Chondrocyte (in vitro differentiated cells): ENCODE results near the gene APBB2. TPM values are rescaled to one million over a fixed set of nuclear protein-coding genes. Genes with fewer than 3 reads are reported as not detected.

ENCODE experiments used
- DNase-seq: peaks from one replicate; pipeline ENCODE4 v3.0.0; 2021; ENCODE audit warnings: mixed read lengths, low spot score
- H3K27ac Mint-ChIP-seq: one replicate; pipeline ENCODE4 v1.8.0; 2021; ENCODE audit warnings: mild to moderate bottlenecking, moderate library complexity, mixed read lengths; ENCODE audit not compliant: unreplicated experiment
- H3K27me3 Mint-ChIP-seq: 2 replicates; pipeline ENCODE4 v1.8.0; 2021; ENCODE audit warnings: low read depth, mixed read lengths
- H3K36me3 Mint-ChIP-seq: 2 replicates; pipeline ENCODE4 v1.8.0; 2021; ENCODE audit warnings: low read depth, mixed read lengths
- H3K4me1 Mint-ChIP-seq: 2 replicates; pipeline ENCODE4 v1.8.0; 2021; ENCODE audit warnings: low read depth, mild to moderate bottlenecking, mixed read lengths
- H3K4me3 Mint-ChIP-seq: one replicate; pipeline ENCODE4 v1.8.0; 2021; ENCODE audit warnings: mild to moderate bottlenecking, moderate library complexity, mixed read lengths; ENCODE audit not compliant: unreplicated experiment
- H3K9me3 Mint-ChIP-seq: 2 replicates; pipeline ENCODE4 v1.8.0; 2021; ENCODE audit warnings: low read depth, mixed read lengths
- CTCF ChIP-seq: fragments of 200-600 bp; sonication (generic); IDR thresholded peaks from 2 replicates; pipeline ENCODE4 v1.5.0; 2021; ENCODE audit warnings: antibody characterized with exemption, mild to moderate bottlenecking, moderate library complexity
- total RNA-seq: library from RNA; stranded (reverse); gene quantifications from 3 replicates; pipeline ENCODE4 v1.2.1, GENCODE V29; 2021

Gene APBB2
- total RNA-seq, 1 donor from 2014 or later: 119 TPM

- H3K27me3 Mint-ChIP-seq: no peaks in the 10 kb centered on the region
- DNase-seq: no peak
These were observed 1.6 kb downstream of the APBB2 start for GRCh38 chr4:41212616-41213203.

GRCh38 chr4:41211951-41212615 lies 2.3 kb downstream of the APBB2 start:
- peak overlapping the region; percentile 98 for H3K4me3 Mint-ChIP-seq
- peaks cover 1% of the 10 kb centered on the region for H3K36me3 Mint-ChIP-seq
- TF ChIP-seq CTCF: no peak
- no peaks in the 10 kb centered on the region for H3K9me3 Mint-ChIP-seq
- H3K27ac Mint-ChIP-seq: peak overlapping the region; percentile 93
- peaks cover 76% of the 10 kb centered on the region for H3K4me1 Mint-ChIP-seq
- no peak for DNase-seq
- no peaks in the 10 kb centered on the region for H3K27me3 Mint-ChIP-seq

More at GRCh38 chr4:41212616-41213203, 1.6 kb downstream of the APBB2 start:
- Mint-ChIP-seq H3K4me1 (peaks cover 74% of the 10 kb centered on the region), H3K9me3 (no peaks in the 10 kb centered on the region), H3K4me3 (peak overlapping the region; percentile 98), H3K27ac (peak overlapping the region; percentile 93), H3K36me3 (no peaks in the 10 kb centered on the region)
- peak; percentile 88 for TF ChIP-seq CTCF

- H3K4me3 Mint-ChIP-seq: peak overlapping the region; percentile 16
These were observed 4.4 kb downstream of the APBB2 start for GRCh38 chr4:41209901-41210300.

GRCh38 chr4:41209187-41209586 lies 5.2 kb downstream of the APBB2 start:
- Mint-ChIP-seq H3K36me3 (peaks cover 1% of the 10 kb centered on the region), H3K4me3 (no peak overlapping the region), H3K4me1 (peaks cover 82% of the 10 kb centered on the region), H3K9me3 (no peaks in the 10 kb centered on the region), H3K27me3 (no peaks in the 10 kb centered on the region), H3K27ac (peak overlapping the region; percentile 92)
- DNase-seq: no peak
- no peak for TF ChIP-seq CTCF

More at GRCh38 chr4:41209901-41210300, 4.4 kb downstream of the APBB2 start:
- H3K27ac Mint-ChIP-seq: peak overlapping the region; percentile 27
- no peaks in the 10 kb centered on the region for H3K27me3 Mint-ChIP-seq
- H3K4me1 Mint-ChIP-seq: peaks cover 78% of the 10 kb centered on the region
- peaks cover 1% of the 10 kb centered on the region for H3K36me3 Mint-ChIP-seq
- no peak for DNase-seq
- H3K9me3 Mint-ChIP-seq: no peaks in the 10 kb centered on the region
- no peak for TF ChIP-seq CTCF

- Mint-ChIP-seq H3K9me3 (no peaks in the 10 kb centered on the region), H3K4me1 (peaks cover 90% of the 10 kb centered on the region), H3K4me3 (no peak overlapping the region), H3K27ac (peak overlapping the region; percentile 93), H3K36me3 (peaks cover 1% of the 10 kb centered on the region), H3K27me3 (no peaks in the 10 kb centered on the region)
- no peak for TF ChIP-seq CTCF
- no peak for DNase-seq
These were observed 7.0 kb downstream of the APBB2 start for GRCh38 chr4:41207291-41207831.
